Osteoblast (primary cell): ENCODE data around the gene TAF4. TPM values are rescaled to one million over a fixed set of nuclear protein-coding genes. Genes with fewer than 3 reads are reported as not detected.

ENCODE experiments used
- DNase-seq: peaks from one replicate; pipeline ENCODE4 v3.0.0; 2011; ENCODE audit warnings: low spot score, mixed read lengths; ENCODE audit not compliant: insufficient read length; ENCODE audit errors: missing footprints
- H2AFZ ChIP-seq: 2 replicates; pipeline ENCODE4 v1.6.0; 2011; ENCODE audit warnings: mild to moderate bottlenecking, low read length
- H3K27ac ChIP-seq: 2 replicates; pipeline ENCODE4 v1.5.1; 2011; ENCODE audit warnings: mild to moderate bottlenecking, low read depth, low read length, moderate library complexity
- H3K27me3 ChIP-seq: 2 replicates; pipeline ENCODE4 v1.6.0; 2012; ENCODE audit warnings: mild to moderate bottlenecking, control low read depth, inconsistent platforms, low read length, moderate library complexity; ENCODE audit not compliant: insufficient read depth
- H3K36me3 ChIP-seq: 2 replicates; pipeline ENCODE4 v1.5.1; 2011; ENCODE audit warnings: mild to moderate bottlenecking, low read length, control low read depth, moderate library complexity; ENCODE audit not compliant: insufficient read depth
- H3K4me1 ChIP-seq: 2 replicates; pipeline ENCODE4 v1.5.1; 2011; ENCODE audit warnings: mild to moderate bottlenecking, low read length, control low read depth, moderate library complexity; ENCODE audit not compliant: insufficient read depth
- H3K4me2 ChIP-seq: 2 replicates; pipeline ENCODE4 v1.6.0; 2011; ENCODE audit warnings: mild to moderate bottlenecking, low read length; ENCODE audit not compliant: insufficient read depth
- H3K4me3 ChIP-seq: fragments of 200-600 bp; sonication (generic); 3 replicates; pipeline ENCODE4 v1.5.1; 2012; ENCODE audit warnings: mild to moderate bottlenecking, low read length, inconsistent platforms; ENCODE audit not compliant: insufficient read depth
- H3K79me2 ChIP-seq: 2 replicates; pipeline ENCODE4 v1.6.0; 2012; ENCODE audit warnings: mild to moderate bottlenecking, low read length, control low read depth, inconsistent platforms; ENCODE audit not compliant: insufficient read depth
- H3K9me3 ChIP-seq: 2 replicates; pipeline ENCODE4 v1.5.1; 2011; ENCODE audit warnings: low read depth, low read length, control low read depth
- H4K20me1 ChIP-seq: 2 replicates; pipeline ENCODE4 v1.6.0; 2012; ENCODE audit warnings: mild to moderate bottlenecking, low read length, control low read depth; ENCODE audit not compliant: insufficient read depth
- CTCF ChIP-seq: IDR thresholded peaks from 2 replicates; pipeline ENCODE4 v1.5.1; 2011; ENCODE audit warnings: mild to moderate bottlenecking, low read depth, low read length, moderate library complexity; ENCODE audit errors: extremely low read depth
- total RNA-seq: library from RNA; depleted of rRNA; stranded (reverse); fragments of >200 nt; gene quantifications from 2 replicates; pipeline ENCODE4 v1.2.3, GENCODE V29; 2012

The TAF4 gene
- total RNA-seq, 1 donor = 4.3 TPM

DNA sequence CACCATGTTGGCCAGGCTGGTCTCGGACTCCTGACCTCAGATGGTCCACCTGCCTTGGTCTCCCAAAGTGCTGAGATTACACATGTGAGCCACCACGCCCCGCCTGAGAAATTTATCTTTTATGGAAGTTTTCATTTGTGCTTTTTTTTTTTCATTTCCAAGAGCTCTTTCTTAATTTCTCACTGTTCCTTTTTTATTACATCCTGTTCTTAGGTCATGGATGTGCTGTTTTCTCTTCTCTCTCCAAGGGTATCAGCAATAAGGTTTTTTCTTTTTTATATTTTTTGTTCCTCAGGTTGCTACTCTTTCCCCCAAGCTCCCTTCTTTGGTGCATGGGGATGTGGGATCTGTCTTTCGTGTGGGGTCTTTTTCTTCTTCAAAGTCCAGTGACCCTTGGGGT lies 35.4 kb upstream of the TAF4 start:
- no peaks in the 10 kb centered on the region for H3K4me1 ChIP-seq
- TF ChIP-seq CTCF = no peak

GRCh38 chr20:62097881-62098407 lies 32.3 kb upstream of the TAF4 start:
- Histone ChIP-seq H3K9me3 (peaks cover 2% of the 10 kb centered on the region), H3K4me2 (no peak overlapping the region), H3K4me1 (no peaks in the 10 kb centered on the region), H3K27me3 (no peaks in the 10 kb centered on the region), H3K36me3 (no peaks in the 10 kb centered on the region), H4K20me1 (no peaks in the 10 kb centered on the region), H3K4me3 (no peak overlapping the region), H3K79me2 (no peaks in the 10 kb centered on the region), H3K27ac (no peak overlapping the region), H2AFZ (no peak overlapping the region)
- no peak for DNase-seq
- TF ChIP-seq CTCF = no peak

More for the DNA sequence above, 35.4 kb upstream of the TAF4 start:
- Histone ChIP-seq H3K27me3 (no peaks in the 10 kb centered on the region), H3K4me3 (no peak overlapping the region), H3K4me2 (no peak overlapping the region), H3K36me3 (no peaks in the 10 kb centered on the region), H3K27ac (no peak overlapping the region), H3K79me2 (no peaks in the 10 kb centered on the region), H3K9me3 (peaks cover 2% of the 10 kb centered on the region), H4K20me1 (no peaks in the 10 kb centered on the region), H2AFZ (no peak overlapping the region)
- DNase-seq = no peak

DNA sequence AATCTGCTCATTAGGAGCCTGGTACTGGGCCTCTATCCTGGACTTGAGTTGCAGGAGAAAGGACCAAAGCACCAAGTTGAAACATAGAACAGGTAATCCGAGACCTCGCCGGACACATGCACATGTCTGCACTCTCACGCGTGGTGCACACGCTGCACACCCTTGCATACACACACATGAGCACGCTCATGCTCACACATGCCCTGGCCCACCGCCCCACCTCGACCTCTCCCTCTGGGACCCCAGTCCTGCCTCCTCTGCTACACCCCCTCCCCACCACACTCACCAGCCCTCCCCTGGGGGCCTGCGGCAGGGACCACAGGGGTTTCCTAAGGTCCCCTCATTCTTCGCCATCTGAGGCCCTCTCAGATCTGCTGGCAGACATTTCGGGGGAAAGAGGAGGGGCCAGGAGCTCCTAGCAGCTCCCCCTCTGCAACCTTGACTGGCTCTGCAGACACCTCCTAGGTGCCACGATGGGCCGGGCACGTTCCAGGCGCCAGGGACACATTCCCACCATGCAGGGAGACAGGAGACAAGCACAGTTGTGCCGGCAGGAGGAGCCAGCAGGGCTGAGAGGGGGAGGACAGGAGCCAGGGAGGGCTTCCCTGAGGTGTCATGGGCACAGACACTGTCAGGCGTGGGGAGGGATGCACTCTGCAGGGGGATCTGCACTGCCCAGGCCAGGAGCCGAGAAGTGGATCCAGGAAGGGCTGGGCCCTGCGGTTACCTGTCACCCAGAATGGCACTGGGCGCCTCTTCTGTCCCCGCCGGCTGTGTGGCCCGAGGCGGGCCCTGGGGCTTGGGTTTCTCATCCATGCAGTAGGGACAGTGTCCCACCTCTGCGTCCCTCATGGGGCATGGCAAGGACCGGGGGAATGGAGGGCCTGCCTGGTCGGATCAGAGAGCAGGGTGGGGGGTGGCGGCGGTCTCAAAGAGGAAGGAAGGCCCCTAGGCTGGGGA lies 31.0 kb upstream of the TAF4 start:
- H2AFZ ChIP-seq = no peak overlapping the region
- H4K20me1 ChIP-seq = no peaks in the 10 kb centered on the region
- H3K4me1 ChIP-seq = peaks cover 4% of the 10 kb centered on the region
- H3K4me2 ChIP-seq = no peak overlapping the region
- H3K9me3 ChIP-seq = peaks cover 2% of the 10 kb centered on the region
- no peak overlapping the region for H3K4me3 ChIP-seq
- no peaks in the 10 kb centered on the region for H3K27me3 ChIP-seq
- no peaks in the 10 kb centered on the region for H3K79me2 ChIP-seq
- TF ChIP-seq CTCF = no peak
- DNase-seq = no peak
- H3K36me3 ChIP-seq = no peaks in the 10 kb centered on the region
- no peak overlapping the region for H3K27ac ChIP-seq

GRCh38 chr20:62089393-62089792 lies 23.7 kb upstream of the TAF4 start:
- DNase-seq = no peak
- Histone ChIP-seq H3K27me3 (peaks cover 6% of the 10 kb centered on the region), H3K36me3 (no peaks in the 10 kb centered on the region), H3K4me1 (peaks cover 4% of the 10 kb centered on the region), H2AFZ (no peak overlapping the region), H3K4me2 (no peak overlapping the region), H3K79me2 (no peaks in the 10 kb centered on the region), H3K4me3 (no peak overlapping the region), H3K27ac (no peak overlapping the region), H3K9me3 (no peaks in the 10 kb centered on the region), H4K20me1 (no peaks in the 10 kb centered on the region)
- TF ChIP-seq CTCF = no peak
